Suprapubic skin (tissue), 4 donors: Measurements from ENCODE around the gene TRNP1. TPM values are rescaled to one million over a fixed set of nuclear protein-coding genes. Genes with fewer than 3 reads are reported as not detected.

Experiments used
- DNase-seq, 2 donors: peaks; one replicate each; pipeline ENCODE4 v3.0.0-alpha.2; 2019; ENCODE audit warnings: low spot score in 2 of 2
- H3K27ac ChIP-seq: fragments of 200-600 bp; sonication (generic); one replicate; pipeline ENCODE4 v1.5.1; 2019
- H3K27me3 ChIP-seq: fragments of 200-600 bp; sonication (generic); one replicate; pipeline ENCODE4 v1.5.1; 2019
- H3K36me3 ChIP-seq: fragments of 200-600 bp; sonication (generic); one replicate; pipeline ENCODE4 v1.5.1; 2019
- H3K4me1 ChIP-seq: fragments of 200-600 bp; sonication (generic); one replicate; pipeline ENCODE4 v1.5.1; 2019
- H3K4me3 ChIP-seq: fragments of 200-600 bp; sonication (generic); one replicate; pipeline ENCODE4 v1.5.1; 2019; ENCODE audit warnings: mild to moderate bottlenecking
- H3K9me3 ChIP-seq: fragments of 200-600 bp; sonication (generic); one replicate; pipeline ENCODE4 v1.5.1; 2019
- EP300 ChIP-seq: sonication (generic); formaldehyde crosslinking; IDR thresholded peaks from one replicate; pipeline ENCODE4 v1.6.1; 2017; ENCODE audit warnings: antibody characterized with exemption
- POLR2A ChIP-seq, 2 donors: fragments of 450-650 bp; IDR thresholded peaks; one replicate each; pipeline ENCODE4 v1.6.1; 2017; ENCODE audit warnings: antibody characterized with exemption in 2 of 2, mild to moderate bottlenecking in 2 of 2, moderate library complexity in 2 of 2
- POLR2AphosphoS5 ChIP-seq, 3 donors: sonication (generic); formaldehyde crosslinking; IDR thresholded peaks; one replicate each; pipeline ENCODE4 v1.6.1; 2017; ENCODE audit warnings: antibody characterized with exemption in 3 of 3
- WGBS: methylation state at CpG from one replicate; pipeline ENCODE4 v1.1.5; 2018; 5-methylcytosine and 5-hydroxymethylcytosine counted together
- total RNA-seq, 4 donors: library from RNA; depleted of rRNA; stranded (reverse); fragments of >200 nt; gene quantifications; one replicate each; pipeline ENCODE4 v1.1.0, GENCODE V29; 2016
- TF ChIP-seq, protein P1 (sequence below), 2 donors: fragments of 200-600 bp in 1 of 2; fragments of 450-650 bp in 1 of 2; sonication (generic) in 1 of 2; IDR thresholded peaks; one replicate each; pipeline ENCODE4 v1.5.1; 2016 to 2019; ENCODE audit warnings: antibody characterized with exemption in 2 of 2, mild to moderate bottlenecking in 1 of 2, moderate library complexity in 1 of 2

TRNP1 gene
- total RNA-seq, 4 donors from 2014 or later = 7.9 to 41.7 (median 28.4) TPM

DNA sequence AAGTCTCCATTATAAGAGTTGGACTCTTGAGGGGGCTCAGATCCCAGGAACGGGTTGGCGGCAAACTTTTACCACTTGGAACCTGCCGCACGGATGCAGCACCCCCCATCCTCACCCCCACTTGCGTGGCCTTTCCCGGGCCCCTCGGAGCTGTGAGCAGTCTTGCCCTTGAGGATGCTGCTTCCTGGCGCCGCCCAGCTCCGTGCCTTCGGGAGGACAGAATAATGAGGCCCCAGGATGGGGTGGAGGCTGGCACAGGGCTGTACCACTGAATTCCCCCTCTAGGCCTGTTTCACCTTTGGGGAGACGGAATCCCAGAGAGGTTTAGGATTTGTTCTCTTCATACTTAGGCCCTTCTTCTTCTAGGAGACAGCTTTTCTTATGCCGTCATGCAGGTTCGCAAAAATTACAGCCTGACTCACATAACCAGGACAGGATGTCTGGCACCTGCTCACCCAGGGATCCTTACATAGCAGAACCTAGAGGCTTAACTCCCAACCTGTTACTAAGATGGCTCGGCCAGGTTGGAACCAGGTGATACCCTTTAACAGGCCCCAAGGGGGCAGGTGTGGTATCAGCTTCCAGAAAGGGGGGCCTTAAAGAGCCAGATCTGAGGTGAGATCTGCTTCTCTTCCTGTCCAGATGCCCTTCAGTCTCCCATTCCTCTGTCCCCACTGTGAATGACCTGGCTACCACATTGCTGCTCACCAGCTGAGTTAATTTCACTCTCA, 1.5 kb downstream of the TRNP1 start:
- H3K4me3 ChIP-seq = peak overlapping the region; percentile 93
- peaks cover 56% of the 10 kb centered on the region for H3K4me1 ChIP-seq

DNA sequence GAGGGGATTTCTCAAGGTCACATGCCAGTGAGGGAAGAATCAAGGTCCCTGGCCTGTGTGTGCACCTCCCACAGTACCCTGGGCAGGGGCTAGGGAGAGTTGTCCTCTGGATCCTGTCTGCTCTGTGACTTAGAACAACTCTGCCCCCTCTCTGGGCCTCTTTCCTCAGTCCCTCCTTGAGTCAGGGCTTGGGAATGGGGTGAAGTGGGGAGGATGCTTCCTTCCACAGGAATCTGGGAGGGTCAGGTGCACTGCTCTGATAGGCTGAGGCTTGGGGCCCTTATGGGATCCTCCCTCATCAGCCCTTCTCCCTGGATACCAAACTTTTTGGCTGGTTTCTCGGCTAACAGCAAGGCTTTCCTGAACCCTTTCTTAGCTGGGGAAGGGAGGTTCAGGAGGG, 2.5 kb downstream of the TRNP1 start:
- no peak for DNase-seq
- no peaks in the 10 kb centered on the region for H3K9me3 ChIP-seq
- peaks cover 67% of the 10 kb centered on the region for H3K4me1 ChIP-seq
- H3K36me3 ChIP-seq = no peaks in the 10 kb centered on the region
- no peak for TF ChIP-seq POLR2AphosphoS5 (IDR thresholded peaks at IDR 0.05)
- TF ChIP-seq, protein P1, sequence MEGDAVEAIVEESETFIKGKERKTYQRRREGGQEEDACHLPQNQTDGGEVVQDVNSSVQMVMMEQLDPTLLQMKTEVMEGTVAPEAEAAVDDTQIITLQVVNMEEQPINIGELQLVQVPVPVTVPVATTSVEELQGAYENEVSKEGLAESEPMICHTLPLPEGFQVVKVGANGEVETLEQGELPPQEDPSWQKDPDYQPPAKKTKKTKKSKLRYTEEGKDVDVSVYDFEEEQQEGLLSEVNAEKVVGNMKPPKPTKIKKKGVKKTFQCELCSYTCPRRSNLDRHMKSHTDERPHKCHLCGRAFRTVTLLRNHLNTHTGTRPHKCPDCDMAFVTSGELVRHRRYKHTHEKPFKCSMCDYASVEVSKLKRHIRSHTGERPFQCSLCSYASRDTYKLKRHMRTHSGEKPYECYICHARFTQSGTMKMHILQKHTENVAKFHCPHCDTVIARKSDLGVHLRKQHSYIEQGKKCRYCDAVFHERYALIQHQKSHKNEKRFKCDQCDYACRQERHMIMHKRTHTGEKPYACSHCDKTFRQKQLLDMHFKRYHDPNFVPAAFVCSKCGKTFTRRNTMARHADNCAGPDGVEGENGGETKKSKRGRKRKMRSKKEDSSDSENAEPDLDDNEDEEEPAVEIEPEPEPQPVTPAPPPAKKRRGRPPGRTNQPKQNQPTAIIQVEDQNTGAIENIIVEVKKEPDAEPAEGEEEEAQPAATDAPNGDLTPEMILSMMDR (IDR thresholded peaks at IDR 0.05) = no peak
- TF ChIP-seq EP300 = no peak
- no peak for TF ChIP-seq POLR2A (IDR thresholded peaks at IDR 0.05)
- 57% methylated on average over 1 of the region's 1 CpG for WGBS
- peaks cover 28% of the 10 kb centered on the region for H3K27me3 ChIP-seq
- H3K27ac ChIP-seq = no peak overlapping the region
- no peak overlapping the region for H3K4me3 ChIP-seq

More for the DNA sequence above, 1.5 kb downstream of the TRNP1 start:
- H3K27ac ChIP-seq = peak overlapping the region; percentile 2
- TF ChIP-seq POLR2AphosphoS5 (IDR thresholded peaks at IDR 0.05) (no peak), POLR2A (IDR thresholded peaks at IDR 0.05) (no peak), EP300 (no peak)
- TF ChIP-seq, protein P1 (IDR thresholded peaks at IDR 0.05) = no peak
- peaks cover 28% of the 10 kb centered on the region for H3K27me3 ChIP-seq
- no peaks in the 10 kb centered on the region for H3K9me3 ChIP-seq
- no peak for DNase-seq
- 23% methylated on average over 15 of the region's 15 CpGs for WGBS
- no peaks in the 10 kb centered on the region for H3K36me3 ChIP-seq

DNA sequence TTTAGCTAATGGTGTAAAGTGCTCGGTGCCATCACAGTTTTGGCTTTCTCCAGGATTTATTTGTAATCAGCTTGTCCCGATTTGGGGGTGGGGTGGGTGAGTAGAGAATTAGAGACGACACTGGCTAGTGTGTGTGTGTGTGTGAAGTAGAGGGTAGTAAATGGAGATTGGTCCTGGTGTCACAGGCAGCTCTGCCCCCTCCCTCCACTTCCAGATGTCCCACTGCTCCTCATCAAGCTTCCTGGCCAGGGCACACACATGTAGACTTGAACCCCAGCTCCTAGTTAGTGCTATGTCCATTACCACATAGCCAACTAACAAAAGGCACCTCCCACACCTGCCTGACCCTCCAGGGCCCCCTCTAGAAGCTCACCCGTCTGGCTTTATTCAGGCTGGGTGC, 3.2 kb downstream of the TRNP1 start:
- no peak for DNase-seq
- H3K4me3 ChIP-seq = no peak overlapping the region
- peaks cover 73% of the 10 kb centered on the region for H3K4me1 ChIP-seq

DNA sequence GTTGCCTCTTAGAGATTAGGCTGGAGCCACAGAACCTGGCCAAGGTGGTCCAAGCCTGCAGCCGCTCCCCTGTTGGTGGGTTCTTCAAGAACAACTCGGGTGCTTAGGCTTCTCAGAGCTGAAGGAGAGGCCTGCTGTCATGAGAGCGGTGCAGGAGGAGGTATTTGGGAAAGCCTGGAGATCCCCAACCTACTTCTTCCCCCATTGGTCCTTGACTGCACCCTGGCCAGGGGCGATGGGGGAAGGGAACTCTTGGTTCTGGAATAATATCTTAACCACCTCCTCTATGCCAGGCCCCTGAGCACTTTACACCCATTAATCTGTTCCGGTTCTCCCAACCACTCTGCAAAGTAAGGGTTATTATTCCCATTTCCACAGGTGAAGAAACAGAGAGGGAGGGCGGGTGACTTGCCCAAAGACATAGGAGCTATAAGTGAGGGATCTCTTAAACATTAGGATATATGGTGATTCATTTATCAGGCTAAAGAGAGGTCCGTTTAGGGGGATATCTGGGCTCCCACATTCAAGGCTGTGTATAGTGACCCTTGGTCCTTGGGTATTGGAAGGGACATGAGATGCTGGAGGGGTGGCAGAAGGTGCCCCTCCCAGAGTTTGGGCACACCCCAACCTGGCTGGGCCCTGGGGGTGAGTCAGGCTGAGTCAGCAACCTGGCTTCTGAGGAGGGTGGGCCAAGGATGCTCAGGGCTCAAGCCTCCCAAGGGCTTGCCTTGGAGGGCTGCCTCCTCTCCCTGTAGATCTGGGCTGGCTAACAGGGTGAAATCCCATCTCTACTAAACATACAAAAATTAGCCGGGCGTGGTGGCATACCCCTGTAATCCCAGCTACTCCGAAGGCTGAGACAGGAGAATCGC, 5.2 kb downstream of the TRNP1 start:
- peak in 1 of 2 donors; percentile 67 for DNase-seq
- H3K9me3 ChIP-seq = no peaks in the 10 kb centered on the region
- H3K4me3 ChIP-seq = peak overlapping the region; percentile 28
- H3K27me3 ChIP-seq = peaks cover 2% of the 10 kb centered on the region
- H3K27ac ChIP-seq = peak overlapping the region; percentile 90
- H3K4me1 ChIP-seq = peaks cover 80% of the 10 kb centered on the region
- 52% methylated on average over 11 of the region's 11 CpGs for WGBS
- H3K36me3 ChIP-seq = no peaks in the 10 kb centered on the region
- TF ChIP-seq, protein P1 (IDR thresholded peaks at IDR 0.05) = no peak
- TF ChIP-seq POLR2A (IDR thresholded peaks at IDR 0.05) (no peak), EP300 (no peak), POLR2AphosphoS5 (IDR thresholded peaks at IDR 0.05) (no peak)

More for the DNA sequence above, 3.2 kb downstream of the TRNP1 start:
- H3K27ac ChIP-seq = no peak overlapping the region
- H3K27me3 ChIP-seq = peaks cover 22% of the 10 kb centered on the region
- no peaks in the 10 kb centered on the region for H3K36me3 ChIP-seq
- TF ChIP-seq POLR2AphosphoS5 (IDR thresholded peaks at IDR 0.05) = no peak
- TF ChIP-seq POLR2A (IDR thresholded peaks at IDR 0.05) = no peak
- no peaks in the 10 kb centered on the region for H3K9me3 ChIP-seq
- 77% methylated on average over 4 of the region's 4 CpGs for WGBS

DNA sequence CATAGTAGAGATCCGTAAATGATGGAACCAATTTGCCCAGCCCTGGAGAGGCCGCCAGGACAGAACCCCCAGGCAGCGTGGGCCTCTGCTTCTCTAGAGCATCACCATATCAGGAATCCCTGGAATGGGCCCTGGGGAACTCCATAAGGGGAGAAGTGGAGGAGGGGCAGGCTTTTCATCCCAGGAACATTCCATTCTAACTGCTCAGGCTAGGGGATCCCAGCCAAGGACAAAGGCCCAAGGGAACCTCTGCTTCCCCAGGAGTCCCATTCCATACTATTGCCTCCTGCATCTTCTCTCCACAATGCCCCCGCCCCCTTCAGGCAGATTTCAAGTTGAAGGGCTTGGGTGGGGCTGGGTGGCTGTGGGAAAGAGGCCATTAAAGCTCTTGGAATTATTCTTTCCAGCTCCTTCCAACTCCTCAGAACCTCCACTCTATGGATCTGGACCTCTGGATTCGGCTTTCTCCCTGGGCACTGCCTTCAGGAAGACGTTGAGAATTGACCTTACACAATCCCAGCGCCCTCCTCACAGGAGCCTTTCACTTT, 6.0 kb downstream of the TRNP1 start:
- WGBS = 37% methylated on average over 7 of the region's 7 CpGs
- no peaks in the 10 kb centered on the region for H3K27me3 ChIP-seq
- no peaks in the 10 kb centered on the region for H3K36me3 ChIP-seq
- H3K4me3 ChIP-seq = no peak overlapping the region
- H3K27ac ChIP-seq = peak overlapping the region; percentile 90
- H3K4me1 ChIP-seq = peaks cover 80% of the 10 kb centered on the region
- DNase-seq = peak in 1 of 2 donors; percentile 76
- no peaks in the 10 kb centered on the region for H3K9me3 ChIP-seq
- TF ChIP-seq EP300 (peak; percentile 59), POLR2A (IDR thresholded peaks at IDR 0.05) (no peak), POLR2AphosphoS5 (IDR thresholded peaks at IDR 0.05) (peak in 2 of 3 donors; percentile 80 to 93)
